GM19239 (cell line): ENCODE measurements around the gene NACC2.
A peak's percentile ranks its signal among the peaks of the same experiment; 100 is the strongest.

Experiments used
- DNase-seq: peaks from one replicate; pipeline ENCODE4 v3.0.0; 2011; ENCODE audit warnings: low spot score; ENCODE audit not compliant: insufficient read length
- FAIRE-seq: peaks from 2 replicates; lab custom pipeline; 2011; peaks lifted over from hg19 to GRCh38; lab: Jason Lieb, UNC

Gene NACC2, protein sequence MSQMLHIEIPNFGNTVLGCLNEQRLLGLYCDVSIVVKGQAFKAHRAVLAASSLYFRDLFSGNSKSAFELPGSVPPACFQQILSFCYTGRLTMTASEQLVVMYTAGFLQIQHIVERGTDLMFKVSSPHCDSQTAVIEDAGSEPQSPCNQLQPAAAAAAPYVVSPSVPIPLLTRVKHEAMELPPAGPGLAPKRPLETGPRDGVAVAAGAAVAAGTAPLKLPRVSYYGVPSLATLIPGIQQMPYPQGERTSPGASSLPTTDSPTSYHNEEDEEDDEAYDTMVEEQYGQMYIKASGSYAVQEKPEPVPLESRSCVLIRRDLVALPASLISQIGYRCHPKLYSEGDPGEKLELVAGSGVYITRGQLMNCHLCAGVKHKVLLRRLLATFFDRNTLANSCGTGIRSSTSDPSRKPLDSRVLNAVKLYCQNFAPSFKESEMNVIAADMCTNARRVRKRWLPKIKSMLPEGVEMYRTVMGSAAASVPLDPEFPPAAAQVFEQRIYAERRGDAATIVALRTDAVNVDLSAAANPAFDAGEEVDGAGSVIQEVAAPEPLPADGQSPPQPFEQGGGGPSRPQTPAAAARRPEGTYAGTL

GRCh38 chr9:136095070-136096058 is at the start of gene NACC2:
Gene NACC2, minus strand, starts transcription at chr9:136095289. Its CDS starts 44,768 bp downstream, at chr9:136050521.
- DNase-seq: peak; percentile 69
- no peak for FAIRE-seq

- FAIRE-seq: no peak
- DNase-seq: no peak
Observed at GRCh38 chr9:136144450-136144849, 49.4 kb upstream of the NACC2 start.

DNA sequence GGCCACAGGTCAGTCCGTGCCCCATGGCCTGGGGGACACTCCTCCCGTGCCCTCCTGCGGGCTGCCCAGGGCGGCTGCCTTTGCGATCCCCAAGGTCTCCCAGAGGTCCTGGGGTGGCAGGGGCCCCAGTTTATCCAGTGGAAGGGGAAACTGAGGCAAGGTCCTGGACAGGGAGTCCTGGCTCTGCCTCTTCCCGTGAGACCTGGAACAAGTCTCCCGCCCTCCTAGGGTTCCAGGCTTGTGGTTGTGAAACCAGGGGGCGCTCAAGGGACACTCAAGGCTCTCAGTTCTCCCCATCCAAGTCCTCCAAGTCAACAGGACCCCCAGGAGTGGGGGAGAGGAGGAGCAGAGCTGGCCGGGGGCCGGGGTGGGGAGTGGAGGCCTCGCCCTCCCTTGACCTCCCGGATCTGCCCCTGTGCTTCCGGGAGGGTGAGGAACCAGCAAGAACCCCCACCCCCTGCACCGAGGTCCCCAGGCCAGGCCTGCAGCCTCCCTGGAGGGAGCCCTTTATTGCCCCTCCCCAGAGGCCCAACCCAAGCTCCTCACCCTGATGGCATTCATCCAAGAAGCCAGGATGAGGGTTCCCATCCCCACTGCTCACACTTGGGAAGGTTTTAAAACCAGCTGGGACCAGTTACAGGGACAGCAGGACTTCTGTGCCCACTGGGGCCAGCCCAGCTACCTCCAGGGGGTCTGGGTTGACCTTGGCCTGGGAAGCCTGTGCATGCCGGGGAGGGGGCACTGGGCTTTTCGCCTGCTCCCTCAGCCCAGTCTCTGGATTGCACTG is 48.3 kb upstream of the NACC2 start:
- no peak for FAIRE-seq
- DNase-seq: no peak

- DNase-seq (no peak), FAIRE-seq (no peak)
Observed at GRCh38 chr9:136142859-136143214, 47.7 kb upstream of the NACC2 start.

DNA sequence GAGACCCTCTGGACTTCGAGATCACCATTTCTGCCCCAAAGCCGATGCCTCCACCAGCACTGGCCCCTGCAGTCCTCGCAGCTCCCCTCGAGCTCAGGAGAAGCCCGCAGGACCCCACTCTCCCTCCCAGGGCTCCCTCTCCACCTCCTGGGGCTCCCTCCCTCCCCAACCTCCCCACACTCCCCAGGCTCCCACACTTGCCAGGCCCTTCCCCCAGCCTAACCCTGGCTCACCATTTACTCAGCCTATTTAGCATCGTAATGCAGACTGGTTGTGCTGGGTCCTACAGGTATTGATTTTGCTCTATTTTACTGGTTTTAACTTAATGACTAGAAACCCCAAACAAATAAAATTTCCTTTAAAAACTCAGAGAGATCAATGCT is 47.3 kb upstream of the NACC2 start:
- no peak for FAIRE-seq
- no peak for DNase-seq

- no peak for DNase-seq
- no peak for FAIRE-seq
Observed at GRCh38 chr9:136141682-136142413, 46.8 kb upstream of the NACC2 start.

DNA sequence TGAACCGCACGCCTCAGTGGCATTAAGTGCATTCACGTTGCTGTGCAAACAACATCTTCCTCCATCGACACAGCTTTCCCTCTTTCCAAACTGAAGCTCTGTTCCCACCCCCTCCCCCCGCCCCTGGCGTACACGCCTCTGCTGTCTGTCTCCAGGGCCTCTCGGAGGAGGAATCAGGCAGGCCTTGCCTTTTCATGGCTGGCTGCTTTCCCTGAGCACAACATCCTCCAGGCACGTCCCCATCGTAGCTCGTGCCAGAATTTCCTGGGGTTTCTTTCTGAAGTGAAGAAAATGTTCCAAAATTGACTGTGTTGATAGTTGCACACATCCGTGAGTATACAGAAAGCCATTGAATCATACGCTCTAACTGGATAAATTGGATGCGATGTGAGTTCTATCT is 45.9 kb upstream of the NACC2 start:
- no peak for FAIRE-seq

GRCh38 chr9:136140046-136140445 is 45.0 kb upstream of the NACC2 start:
- no peak for DNase-seq
- no peak for FAIRE-seq

More for the DNA sequence above, 45.9 kb upstream of the NACC2 start:
- DNase-seq: no peak

DNA sequence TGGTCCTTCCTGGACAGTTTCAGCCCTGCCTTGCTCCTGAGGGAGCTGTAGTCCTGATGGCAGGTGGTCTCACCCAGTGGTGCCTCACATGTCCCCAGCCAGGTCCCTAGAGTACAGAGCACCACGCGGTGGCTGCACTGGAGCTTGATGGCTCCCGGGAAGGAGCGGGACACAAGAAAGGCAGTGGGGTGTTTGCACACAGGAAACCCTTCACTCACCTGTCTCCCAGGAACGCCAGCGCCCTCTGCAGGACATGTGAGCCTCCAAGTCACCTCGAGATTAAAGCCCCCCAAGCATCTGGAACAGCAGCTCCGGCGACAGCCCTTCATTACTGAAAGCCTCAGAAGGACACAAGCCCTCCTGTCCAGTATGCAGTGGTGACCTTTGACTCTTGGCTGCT is 43.5 kb upstream of the NACC2 start:
- FAIRE-seq: no peak
- DNase-seq: peak; percentile 67

- no peak for FAIRE-seq
Observed at GRCh38 chr9:136137321-136138265, 42.5 kb upstream of the NACC2 start.

DNA sequence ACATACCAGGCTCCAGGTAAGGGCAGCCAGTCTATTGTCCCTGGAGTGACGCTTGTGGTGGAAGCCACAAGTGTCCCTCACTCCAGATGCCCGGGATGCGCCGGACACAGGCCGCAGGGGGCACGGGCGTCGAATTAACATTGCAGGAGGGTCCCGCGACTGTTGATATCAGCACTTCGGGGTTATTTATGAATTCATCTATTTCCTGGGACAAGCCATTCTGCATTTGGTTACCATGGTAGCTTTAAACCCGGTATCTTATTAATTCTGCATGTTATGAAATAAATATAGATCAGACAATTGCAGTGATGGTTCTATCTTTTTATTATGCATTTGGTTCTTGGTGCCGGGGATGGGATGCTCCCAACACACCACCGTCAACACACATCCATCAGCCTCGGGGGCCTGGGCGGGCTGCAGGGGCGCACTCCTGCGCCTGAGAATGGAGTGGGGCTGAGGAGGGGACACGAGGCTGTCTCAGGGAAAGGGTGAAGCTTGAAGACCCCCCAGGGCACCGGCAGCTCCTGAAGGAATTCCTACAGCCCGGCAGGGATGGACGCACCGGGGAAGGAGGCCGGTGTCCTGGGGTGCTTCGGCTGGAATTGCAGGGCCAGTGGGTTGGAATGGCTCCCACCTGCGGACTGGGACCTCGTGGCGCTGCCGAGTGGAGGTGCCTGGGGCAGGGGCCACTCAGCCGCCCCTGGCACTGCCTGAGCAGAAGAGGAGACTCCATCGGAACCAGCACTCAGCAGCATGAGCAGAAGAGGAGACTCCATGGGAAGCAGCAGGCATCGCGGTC is 41.2 kb upstream of the NACC2 start:
- FAIRE-seq: no peak
- DNase-seq: no peak

More at GRCh38 chr9:136137321-136138265, 42.5 kb upstream of the NACC2 start:
- DNase-seq: no peak

GRCh38 chr9:136135326-136136126 is 40.4 kb upstream of the NACC2 start:
- FAIRE-seq (no peak), DNase-seq (no peak)

DNA sequence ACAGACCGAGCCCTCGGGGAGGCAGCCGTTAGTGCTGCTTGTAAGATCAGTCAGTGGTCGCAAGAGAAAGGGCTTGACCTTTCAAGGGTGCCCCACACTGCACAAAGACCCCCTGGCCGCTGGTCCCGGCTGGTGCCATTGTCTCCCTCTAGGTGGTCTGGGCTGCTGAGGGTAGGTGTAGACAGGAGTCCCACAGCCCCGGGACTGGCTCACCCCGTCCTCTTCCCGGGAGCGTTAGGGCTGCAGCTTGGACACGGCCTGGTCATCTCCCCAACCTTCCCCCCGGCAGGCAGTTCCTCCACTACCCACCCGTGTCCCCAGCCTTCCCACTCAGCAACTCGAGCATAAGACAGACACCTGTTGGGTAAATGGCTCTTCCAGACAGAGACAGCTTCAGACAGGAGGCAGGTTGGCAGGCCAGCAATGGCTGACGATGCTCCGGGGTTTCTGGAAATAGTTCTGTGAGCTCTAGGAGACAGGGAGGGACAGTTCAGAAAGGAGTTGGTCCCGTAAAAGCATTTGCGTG is 38.9 kb upstream of the NACC2 start:
- DNase-seq (no peak), FAIRE-seq (no peak)

DNA sequence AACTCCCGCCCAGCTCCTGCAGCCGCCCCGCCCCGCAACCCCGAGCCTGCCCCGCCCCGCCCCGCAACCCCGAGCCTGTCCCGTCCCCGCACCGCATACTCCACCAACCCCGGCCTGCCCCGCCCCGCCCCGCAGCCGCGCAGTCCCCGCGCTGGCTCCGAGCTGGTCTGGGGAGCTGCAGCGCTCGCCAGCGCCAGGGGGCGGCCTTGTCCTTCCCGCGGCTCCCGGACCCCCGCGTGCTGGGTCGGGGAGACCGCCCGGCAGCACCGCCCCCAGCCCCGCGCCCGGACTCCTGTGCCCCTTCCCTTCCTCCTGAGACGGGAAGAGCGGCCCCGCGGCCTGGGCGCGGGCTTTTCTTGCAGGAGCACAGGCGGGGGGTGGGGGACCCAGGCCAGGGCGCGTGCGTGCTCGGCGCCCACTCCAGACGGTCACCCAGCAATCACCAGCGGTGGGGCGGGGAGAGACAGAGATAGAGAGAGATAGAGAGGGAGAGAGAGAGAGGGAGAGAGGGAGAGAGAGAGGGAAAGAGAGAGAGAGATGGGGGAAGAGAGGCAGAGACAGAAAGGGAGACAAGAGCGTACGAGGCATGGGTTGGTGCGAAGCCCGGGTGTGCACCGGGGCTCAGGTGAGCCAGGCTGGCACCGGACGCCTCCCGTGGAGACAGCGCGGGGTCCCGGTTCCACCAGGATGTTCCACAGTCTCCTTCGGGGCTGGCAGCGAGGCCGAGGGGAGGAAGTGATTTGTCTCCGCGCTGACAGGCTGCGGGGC is 38.3 kb upstream of the NACC2 start:
- FAIRE-seq (no peak), DNase-seq (no peak)

GRCh38 chr9:136132512-136133050 is 37.5 kb upstream of the NACC2 start:
- FAIRE-seq (no peak), DNase-seq (no peak)
